WTC11 (cell line): ENCODE measurements around the gene RIMBP2. TPM values are rescaled to one million over a fixed set of nuclear protein-coding genes. Genes with fewer than 3 reads are reported as not detected.

Experiments
- ATAC-seq: fragments of 200-7000 bp; cut with Tn5 transposase; 2 replicates; pipeline ENCODE4 v1.10.0; 2021; ENCODE audit warnings: mild to moderate bottlenecking, moderate library complexity
- CTCF ChIA-PET: fragments of 300-600 bp; sonication (Branson Sonifier 250); formaldehyde crosslinking; loops from one replicate; lab custom pipeline; 2021; ENCODE audit warnings: antibody characterized with exemption; lab: Charles Lee
- POLR2A ChIA-PET: fragments of 350-600 bp; sonication (Branson Sonifier 250); formaldehyde crosslinking; loops from one replicate; lab custom pipeline; 2021; ENCODE audit warnings: antibody characterized with exemption; lab: Charles Lee
- DNase-seq: peaks from one replicate; pipeline ENCODE4 v3.0.0; 2021; ENCODE audit warnings: low spot score
- H3K27ac Mint-ChIP-seq: 2 replicates; pipeline ENCODE4 v1.8.0; 2021; ENCODE audit warnings: mixed read lengths
- H3K27me3 Mint-ChIP-seq: 2 replicates; pipeline ENCODE4 v1.8.0; 2021; ENCODE audit warnings: low read depth, mild to moderate bottlenecking, moderate library complexity, mixed read lengths
- H3K36me3 Mint-ChIP-seq: 2 replicates; pipeline ENCODE4 v1.8.0; 2021; ENCODE audit warnings: mixed read lengths
- H3K4me1 Mint-ChIP-seq: 2 replicates; pipeline ENCODE4 v1.8.0; 2022; ENCODE audit warnings: mixed read lengths
- H3K4me3 Mint-ChIP-seq: 2 replicates; pipeline ENCODE4 v1.8.0; 2021; ENCODE audit warnings: mild to moderate bottlenecking, moderate library complexity, mixed read lengths
- H3K9me3 Mint-ChIP-seq: 2 replicates; pipeline ENCODE4 v1.8.0; 2021; ENCODE audit warnings: mixed read lengths
- ATF3 ChIP-seq: sonication (generic); formaldehyde crosslinking; conservative IDR thresholded peaks from 2 replicates; pipeline ENCODE4 v1.8.1; 2022; ENCODE audit warnings: mild to moderate bottlenecking, missing genetic modification reagents
- ESRRA ChIP-seq: sonication (generic); formaldehyde crosslinking; IDR thresholded peaks from 2 replicates; pipeline ENCODE4 v1.8.1; 2022; ENCODE audit warnings: mild to moderate bottlenecking, missing genetic modification reagents, borderline replicate concordance
- ETV6 ChIP-seq: sonication (generic); formaldehyde crosslinking; IDR thresholded peaks from 2 replicates; pipeline ENCODE4 v1.8.1; 2022; ENCODE audit warnings: mild to moderate bottlenecking, missing genetic modification reagents
- GABPB1 ChIP-seq: sonication (generic); formaldehyde crosslinking; IDR thresholded peaks from 2 replicates; pipeline ENCODE4 v1.8.1; 2023; ENCODE audit warnings: mild to moderate bottlenecking, missing genetic modification reagents
- MLX ChIP-seq: sonication (generic); formaldehyde crosslinking; IDR thresholded peaks from 2 replicates; pipeline ENCODE4 v1.8.1; 2023; ENCODE audit warnings: mild to moderate bottlenecking, missing genetic modification reagents, moderate library complexity
- SMAD3 ChIP-seq: sonication (generic); formaldehyde crosslinking; IDR thresholded peaks from 2 replicates; pipeline ENCODE4 v1.8.0; 2022; ENCODE audit warnings: missing genetic modification reagents, mild to moderate bottlenecking, borderline replicate concordance
- SP1 ChIP-seq: sonication (generic); formaldehyde crosslinking; conservative IDR thresholded peaks from 2 replicates; pipeline ENCODE4 v1.8.1; 2022; ENCODE audit warnings: missing genetic modification reagents
- TEAD1 ChIP-seq: sonication (generic); formaldehyde crosslinking; IDR thresholded peaks from 2 replicates; pipeline ENCODE4 v1.8.0; 2022; ENCODE audit warnings: mild to moderate bottlenecking, missing genetic modification reagents
- TEAD4 ChIP-seq: sonication (generic); formaldehyde crosslinking; IDR thresholded peaks from 2 replicates; pipeline ENCODE4 v1.8.0; 2022; ENCODE audit warnings: mild to moderate bottlenecking, missing genetic modification reagents
- ZBTB21 ChIP-seq: sonication (generic); formaldehyde crosslinking; IDR thresholded peaks from 2 replicates; pipeline ENCODE4 v1.8.1; 2023; ENCODE audit warnings: mild to moderate bottlenecking, missing genetic modification reagents, borderline replicate concordance
- ZNF121 ChIP-seq: sonication (generic); formaldehyde crosslinking; IDR thresholded peaks from 2 replicates; pipeline ENCODE4 v1.8.0; 2023; ENCODE audit warnings: missing genetic modification reagents
- ZNF317 ChIP-seq: sonication (generic); formaldehyde crosslinking; IDR thresholded peaks from 2 replicates; pipeline ENCODE4 v1.8.1; 2023; ENCODE audit warnings: low read depth, mild to moderate bottlenecking, moderate library complexity, missing genetic modification reagents, borderline replicate concordance
- ZNF396 ChIP-seq: fragments of 250-450 bp; sonication (Bioruptor Pico); IDR thresholded peaks from 2 replicates; pipeline ENCODE4 v1.8.0; 2021; ENCODE audit warnings: mild to moderate bottlenecking, moderate library complexity, borderline replicate concordance
- ZNF423 ChIP-seq: fragments of 250-450 bp; sonication (Bioruptor Pico); IDR thresholded peaks from 2 replicates; pipeline ENCODE4 v2.1.2; 2022; ENCODE audit warnings: mild to moderate bottlenecking, moderate library complexity
- total RNA-seq: library from RNA; stranded (reverse); gene quantifications from 3 replicates; pipeline ENCODE4 v1.2.3, GENCODE V29; 2021
- TF ChIP-seq, protein P1 (sequence below): sonication (generic); formaldehyde crosslinking; IDR thresholded peaks from 2 replicates; pipeline ENCODE4 v1.8.1; 2023; ENCODE audit warnings: mild to moderate bottlenecking, missing genetic modification reagents, moderate library complexity
- TF ChIP-seq, protein P2 (sequence below): sonication (generic); formaldehyde crosslinking; IDR thresholded peaks from 2 replicates; pipeline ENCODE4 v1.8.0; 2023; ENCODE audit warnings: mild to moderate bottlenecking, missing genetic modification reagents
- TF ChIP-seq, protein P3 (sequence below): sonication (generic); formaldehyde crosslinking; IDR thresholded peaks from 2 replicates; pipeline ENCODE4 v1.8.1; 2022; ENCODE audit warnings: low read depth, missing genetic modification reagents, borderline replicate concordance
- TF ChIP-seq, protein P4 (sequence below): fragments of 250-450 bp; sonication (Bioruptor Pico); IDR thresholded peaks from 2 replicates; pipeline ENCODE4 v1.8.0; 2021; ENCODE audit warnings: mild to moderate bottlenecking

RIMBP2 gene
- total RNA-seq, 1 experiment from 2014 or later = 2.6 TPM

DNA sequence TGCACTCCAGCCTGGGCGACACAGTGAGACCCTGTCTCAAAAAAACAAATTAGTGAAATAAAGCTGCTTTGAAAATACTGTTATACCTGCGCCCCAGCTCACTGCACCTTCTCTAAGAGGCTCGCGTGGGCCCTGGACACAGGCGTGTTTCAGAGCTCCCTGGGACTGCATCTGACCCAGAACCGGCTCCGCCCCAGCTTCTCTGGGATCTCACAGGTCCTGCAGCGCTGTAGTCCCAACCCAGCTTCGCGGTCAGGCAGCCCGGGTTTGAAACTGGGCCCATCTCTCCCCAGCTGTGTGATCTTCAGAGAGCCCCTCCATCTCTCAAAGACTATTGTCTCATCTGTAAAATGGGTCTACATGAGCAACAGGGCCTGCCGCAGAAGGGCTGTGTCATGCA lies 7.5 kb downstream of the RIMBP2 start:
- no peaks in the 10 kb centered on the region for H3K36me3 Mint-ChIP-seq
- no peak for TF ChIP-seq ATF3 (CRISPR knock-in tag)
- TF ChIP-seq, protein P1, sequence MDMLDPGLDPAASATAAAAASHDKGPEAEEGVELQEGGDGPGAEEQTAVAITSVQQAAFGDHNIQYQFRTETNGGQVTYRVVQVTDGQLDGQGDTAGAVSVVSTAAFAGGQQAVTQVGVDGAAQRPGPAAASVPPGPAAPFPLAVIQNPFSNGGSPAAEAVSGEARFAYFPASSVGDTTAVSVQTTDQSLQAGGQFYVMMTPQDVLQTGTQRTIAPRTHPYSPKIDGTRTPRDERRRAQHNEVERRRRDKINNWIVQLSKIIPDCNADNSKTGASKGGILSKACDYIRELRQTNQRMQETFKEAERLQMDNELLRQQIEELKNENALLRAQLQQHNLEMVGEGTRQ (CRISPR knock-in tag) = no peak
- TF ChIP-seq, protein P2, sequence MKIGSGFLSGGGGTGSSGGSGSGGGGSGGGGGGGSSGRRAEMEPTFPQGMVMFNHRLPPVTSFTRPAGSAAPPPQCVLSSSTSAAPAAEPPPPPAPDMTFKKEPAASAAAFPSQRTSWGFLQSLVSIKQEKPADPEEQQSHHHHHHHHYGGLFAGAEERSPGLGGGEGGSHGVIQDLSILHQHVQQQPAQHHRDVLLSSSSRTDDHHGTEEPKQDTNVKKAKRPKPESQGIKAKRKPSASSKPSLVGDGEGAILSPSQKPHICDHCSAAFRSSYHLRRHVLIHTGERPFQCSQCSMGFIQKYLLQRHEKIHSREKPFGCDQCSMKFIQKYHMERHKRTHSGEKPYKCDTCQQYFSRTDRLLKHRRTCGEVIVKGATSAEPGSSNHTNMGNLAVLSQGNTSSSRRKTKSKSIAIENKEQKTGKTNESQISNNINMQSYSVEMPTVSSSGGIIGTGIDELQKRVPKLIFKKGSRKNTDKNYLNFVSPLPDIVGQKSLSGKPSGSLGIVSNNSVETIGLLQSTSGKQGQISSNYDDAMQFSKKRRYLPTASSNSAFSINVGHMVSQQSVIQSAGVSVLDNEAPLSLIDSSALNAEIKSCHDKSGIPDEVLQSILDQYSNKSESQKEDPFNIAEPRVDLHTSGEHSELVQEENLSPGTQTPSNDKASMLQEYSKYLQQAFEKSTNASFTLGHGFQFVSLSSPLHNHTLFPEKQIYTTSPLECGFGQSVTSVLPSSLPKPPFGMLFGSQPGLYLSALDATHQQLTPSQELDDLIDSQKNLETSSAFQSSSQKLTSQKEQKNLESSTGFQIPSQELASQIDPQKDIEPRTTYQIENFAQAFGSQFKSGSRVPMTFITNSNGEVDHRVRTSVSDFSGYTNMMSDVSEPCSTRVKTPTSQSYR = no peak
- no peak for TF ChIP-seq SMAD3
- no peak for TF ChIP-seq TEAD4 (CRISPR knock-in tag)
- TF ChIP-seq ZBTB21 = no peak
- H3K9me3 Mint-ChIP-seq = no peaks in the 10 kb centered on the region
- H3K4me1 Mint-ChIP-seq = peaks cover 23% of the 10 kb centered on the region
- H3K4me3 Mint-ChIP-seq = no peak overlapping the region
- ChIA-PET POLR2A (no interaction called here), CTCF (no interaction called here)
- ATAC-seq (no peak), DNase-seq (no peak)
- H3K27ac Mint-ChIP-seq = no peak overlapping the region
- peaks cover 19% of the 10 kb centered on the region for H3K27me3 Mint-ChIP-seq

- no peaks in the 10 kb centered on the region for H3K9me3 Mint-ChIP-seq
- TF ChIP-seq ZNF121 = no peak
- TF ChIP-seq ZNF423 = no peak
- TF ChIP-seq GABPB1 (CRISPR knock-in tag) = no peak
- TF ChIP-seq TEAD4 (CRISPR knock-in tag) = no peak
- TF ChIP-seq ZNF317 (CRISPR knock-in tag) = no peak
- no peak for TF ChIP-seq TEAD1 (CRISPR knock-in tag)
- TF ChIP-seq, protein P1 (CRISPR knock-in tag) = no peak
- no peak for TF ChIP-seq ZNF396
- TF ChIP-seq MLX = no peak
- TF ChIP-seq SP1 (CRISPR knock-in tag) = no peak
- no peak for TF ChIP-seq ETV6
- no peak for TF ChIP-seq ESRRA (CRISPR knock-in tag)
- TF ChIP-seq, protein P3, sequence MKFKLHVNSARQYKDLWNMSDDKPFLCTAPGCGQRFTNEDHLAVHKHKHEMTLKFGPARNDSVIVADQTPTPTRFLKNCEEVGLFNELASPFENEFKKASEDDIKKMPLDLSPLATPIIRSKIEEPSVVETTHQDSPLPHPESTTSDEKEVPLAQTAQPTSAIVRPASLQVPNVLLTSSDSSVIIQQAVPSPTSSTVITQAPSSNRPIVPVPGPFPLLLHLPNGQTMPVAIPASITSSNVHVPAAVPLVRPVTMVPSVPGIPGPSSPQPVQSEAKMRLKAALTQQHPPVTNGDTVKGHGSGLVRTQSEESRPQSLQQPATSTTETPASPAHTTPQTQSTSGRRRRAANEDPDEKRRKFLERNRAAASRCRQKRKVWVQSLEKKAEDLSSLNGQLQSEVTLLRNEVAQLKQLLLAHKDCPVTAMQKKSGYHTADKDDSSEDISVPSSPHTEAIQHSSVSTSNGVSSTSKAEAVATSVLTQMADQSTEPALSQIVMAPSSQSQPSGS = no peak
- TF ChIP-seq, protein P4, sequence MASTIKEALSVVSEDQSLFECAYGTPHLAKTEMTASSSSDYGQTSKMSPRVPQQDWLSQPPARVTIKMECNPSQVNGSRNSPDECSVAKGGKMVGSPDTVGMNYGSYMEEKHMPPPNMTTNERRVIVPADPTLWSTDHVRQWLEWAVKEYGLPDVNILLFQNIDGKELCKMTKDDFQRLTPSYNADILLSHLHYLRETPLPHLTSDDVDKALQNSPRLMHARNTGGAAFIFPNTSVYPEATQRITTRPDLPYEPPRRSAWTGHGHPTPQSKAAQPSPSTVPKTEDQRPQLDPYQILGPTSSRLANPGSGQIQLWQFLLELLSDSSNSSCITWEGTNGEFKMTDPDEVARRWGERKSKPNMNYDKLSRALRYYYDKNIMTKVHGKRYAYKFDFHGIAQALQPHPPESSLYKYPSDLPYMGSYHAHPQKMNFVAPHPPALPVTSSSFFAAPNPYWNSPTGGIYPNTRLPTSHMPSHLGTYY (CRISPR knock-in tag) = no peak
- no peak for TF ChIP-seq ATF3 (CRISPR knock-in tag)
- H3K4me1 Mint-ChIP-seq = peaks cover 21% of the 10 kb centered on the region
- DNase-seq (no peak), ATAC-seq (no peak)
- POLR2A ChIA-PET = no interaction called here
- H3K36me3 Mint-ChIP-seq = no peaks in the 10 kb centered on the region
- no peak overlapping the region for H3K4me3 Mint-ChIP-seq
- CTCF ChIA-PET = no interaction called here
- no peak overlapping the region for H3K27ac Mint-ChIP-seq
- peaks cover 7% of the 10 kb centered on the region for H3K27me3 Mint-ChIP-seq
Measured at GRCh38 chr12:130707571-130707891, 8.6 kb downstream of the RIMBP2 start.
